Activated CD4-positive, alpha-beta T cell treated with anti-CD3 and anti-CD28 coated beads, Interleukin-2, amount 10 ng/mL, durations not matched to agents 24 days and 14 days (primary cell): Measurements from ENCODE around the gene PCBP2. TPM values are rescaled to one million over a fixed set of nuclear protein-coding genes. Genes with fewer than 3 reads are reported as not detected.
A peak's percentile ranks its signal among the peaks of the same experiment; 100 is the strongest.
"Not testable (repeated sequence)": the region's sequence is repeated elsewhere in the genome, so short reads cannot be mapped to it uniquely, and the experiment has no call there.

Experiments used
- DNase-seq: peaks from one replicate; pipeline ENCODE4 v3.0.0; 2022
- H3K27ac Mint-ChIP-seq: one replicate; pipeline ENCODE4 v1.8.0; 2022; ENCODE audit warnings: mild to moderate bottlenecking, mixed read lengths
- H3K27me3 Mint-ChIP-seq: one replicate; pipeline ENCODE4 v1.8.0; 2022; ENCODE audit warnings: mixed read lengths
- H3K36me3 Mint-ChIP-seq: one replicate; pipeline ENCODE4 v1.8.0; 2022; ENCODE audit warnings: low read depth, mild to moderate bottlenecking, mixed read lengths
- H3K4me1 Mint-ChIP-seq: one replicate; pipeline ENCODE4 v1.8.0; 2021; ENCODE audit warnings: mixed read lengths
- H3K4me3 Mint-ChIP-seq: one replicate; pipeline ENCODE4 v1.8.0; 2022; ENCODE audit warnings: mild to moderate bottlenecking, moderate library complexity, mixed read lengths
- H3K9me3 Mint-ChIP-seq: one replicate; pipeline ENCODE4 v1.8.0; 2021; ENCODE audit warnings: mixed read lengths
- intact Hi-C: fragments of 100-400 bp; cut with micrococcal nuclease; formaldehyde crosslinking; loops from one replicate; pipeline ENCODE4 v1.15.1; 2023
- total RNA-seq: library from RNA; stranded (reverse); gene quantifications from 2 replicates; pipeline ENCODE4 v1.2.3, GENCODE V29; 2022

The PCBP2 gene
- total RNA-seq, 1 donor from 2014 or later, result 960 TPM

DNA sequence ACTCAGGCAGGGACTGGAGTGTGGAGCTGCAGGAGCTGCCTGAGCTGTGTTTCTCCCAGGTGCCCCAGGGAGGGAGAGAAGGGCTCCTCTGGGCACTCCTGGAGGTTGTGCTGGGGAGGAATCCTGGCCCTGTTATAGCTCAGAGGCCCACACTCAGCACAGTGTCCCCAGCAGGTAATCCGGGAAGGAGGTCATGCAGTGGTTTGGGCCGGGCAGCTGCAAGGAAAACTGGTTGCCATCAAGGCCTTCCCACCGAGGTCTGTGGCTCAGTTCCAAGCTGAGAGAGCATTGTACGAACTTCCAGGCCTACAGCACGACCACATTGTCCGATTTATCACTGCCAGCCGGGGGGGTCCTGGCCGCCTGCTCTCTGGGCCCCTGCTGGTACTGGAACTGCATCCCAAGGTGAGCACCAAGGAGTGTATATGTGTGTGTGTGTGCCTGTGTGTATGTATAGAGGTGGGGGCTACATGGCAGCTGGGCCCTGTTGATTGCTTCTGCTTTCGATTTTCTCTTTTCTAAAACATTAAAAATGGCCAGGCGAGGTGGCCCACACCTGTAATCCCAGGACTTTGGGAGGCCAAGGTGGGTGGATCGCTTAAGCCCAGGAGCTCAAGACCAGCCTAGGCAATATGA, 26.3 kb upstream of the PCBP2 start:
- H3K9me3 Mint-ChIP-seq, result no peaks in the 10 kb centered on the region
- DNase-seq, result no peak
- no peaks in the 10 kb centered on the region for H3K36me3 Mint-ChIP-seq
- no peak overlapping the region for H3K27ac Mint-ChIP-seq
- no peaks in the 10 kb centered on the region for H3K27me3 Mint-ChIP-seq
- H3K4me3 Mint-ChIP-seq, result no peak overlapping the region
- intact Hi-C loops, result no loop called here
- peaks cover 11% of the 10 kb centered on the region for H3K4me1 Mint-ChIP-seq

GRCh38 chr12:53427905-53428594, 23.9 kb upstream of the PCBP2 start:
- peak overlapping the region; percentile 4 for H3K27ac Mint-ChIP-seq
- intact Hi-C loops, result no loop called here

DNA sequence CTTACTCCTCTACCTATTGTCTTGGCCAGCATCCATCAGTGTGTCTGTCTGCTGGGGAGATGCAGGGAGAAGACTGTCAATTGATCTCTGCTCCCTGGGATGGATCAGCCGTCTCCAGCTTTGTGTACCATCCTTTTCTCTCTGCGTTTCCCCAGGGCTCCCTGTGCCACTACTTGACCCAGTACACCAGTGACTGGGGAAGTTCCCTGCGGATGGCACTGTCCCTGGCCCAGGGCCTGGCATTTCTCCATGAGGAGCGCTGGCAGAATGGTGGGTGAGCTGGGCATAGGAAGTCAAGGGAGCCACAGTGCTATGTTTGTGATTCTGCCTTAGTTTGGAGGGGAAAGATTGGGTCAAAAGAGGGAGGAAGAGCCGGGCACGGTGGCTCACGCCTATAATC, 23.2 kb upstream of the PCBP2 start:
- Mint-ChIP-seq H3K36me3 (no peaks in the 10 kb centered on the region), H3K27me3 (no peaks in the 10 kb centered on the region), H3K4me1 (peaks cover 5% of the 10 kb centered on the region), H3K27ac (no peak overlapping the region), H3K9me3 (no peaks in the 10 kb centered on the region), H3K4me3 (no peak overlapping the region)
- DNase-seq, result no peak
- intact Hi-C loops, result no loop called here

More at GRCh38 chr12:53427905-53428594, 23.9 kb upstream of the PCBP2 start:
- Mint-ChIP-seq H3K4me1 (peaks cover 5% of the 10 kb centered on the region), H3K27me3 (no peaks in the 10 kb centered on the region), H3K9me3 (no peaks in the 10 kb centered on the region), H3K4me3 (no peak overlapping the region), H3K36me3 (no peaks in the 10 kb centered on the region)
- DNase-seq, result no peak

GRCh38 chr12:53430116-53430515, 21.8 kb upstream of the PCBP2 start:
- H3K27me3 Mint-ChIP-seq, result no peaks in the 10 kb centered on the region
- DNase-seq, result no peak
- H3K4me3 Mint-ChIP-seq, result no peak overlapping the region
- H3K27ac Mint-ChIP-seq, result no peak overlapping the region
- H3K9me3 Mint-ChIP-seq, result no peaks in the 10 kb centered on the region
- intact Hi-C loops, result no loop called here
- H3K36me3 Mint-ChIP-seq, result no peaks in the 10 kb centered on the region
- peaks cover 5% of the 10 kb centered on the region for H3K4me1 Mint-ChIP-seq

- Mint-ChIP-seq H3K9me3 (no peaks in the 10 kb centered on the region), H3K27me3 (no peaks in the 10 kb centered on the region), H3K4me1 (peaks cover 5% of the 10 kb centered on the region), H3K27ac (no peak overlapping the region), H3K4me3 (no peak overlapping the region), H3K36me3 (no peaks in the 10 kb centered on the region)
- intact Hi-C loops, result no loop called here
- DNase-seq, result no peak
Observed at GRCh38 chr12:53431187-53431586, 20.7 kb upstream of the PCBP2 start.

DNA sequence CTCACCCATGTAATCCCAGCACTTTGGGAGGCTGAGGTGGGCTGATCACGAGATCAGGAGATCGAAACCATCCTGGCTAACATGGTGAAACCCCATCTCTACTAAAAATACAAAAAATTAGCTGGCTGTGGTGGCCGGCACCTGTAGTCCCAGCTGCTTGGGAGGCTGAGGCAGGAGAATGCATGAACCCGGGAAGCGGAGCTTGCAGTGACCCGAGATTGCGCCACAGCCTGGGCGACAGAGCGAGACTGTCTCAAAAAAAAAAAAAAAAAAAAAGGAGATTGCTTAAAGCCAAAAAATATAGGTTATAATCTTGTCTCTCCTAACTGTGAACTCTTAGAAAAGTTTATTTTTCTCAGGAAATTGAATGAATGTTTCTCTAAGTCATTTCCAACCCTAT, 16.6 kb upstream of the PCBP2 start:
- H3K36me3 Mint-ChIP-seq, H3K4me1 Mint-ChIP-seq, H3K27ac Mint-ChIP-seq, H3K27me3 Mint-ChIP-seq, DNase-seq, H3K9me3 Mint-ChIP-seq, intact Hi-C loops, H3K4me3 Mint-ChIP-seq: not testable (repeated sequence)

DNA sequence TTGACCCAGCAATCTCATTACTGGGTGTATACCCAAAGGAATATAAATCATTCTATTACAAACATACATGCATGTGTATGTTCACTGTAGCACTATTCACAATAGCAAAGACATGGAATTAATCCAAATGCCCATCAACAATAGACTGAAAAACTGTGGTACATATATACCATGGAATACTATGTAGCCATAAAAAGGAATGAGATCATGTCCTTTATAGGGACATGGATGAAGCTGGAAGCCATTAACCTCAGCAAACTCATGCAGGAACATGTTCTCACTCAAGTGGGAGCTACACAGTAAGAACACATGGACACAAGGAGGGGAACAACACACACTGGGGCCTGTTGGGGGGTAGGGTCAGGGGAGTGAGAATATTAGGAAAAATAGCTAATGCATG, 12.3 kb upstream of the PCBP2 start:
- Mint-ChIP-seq H3K4me1 (peaks cover 20% of the 10 kb centered on the region), H3K36me3 (peaks cover 20% of the 10 kb centered on the region), H3K27ac (peak overlapping the region; percentile 64), H3K4me3 (peak overlapping the region; percentile 41)
- intact Hi-C loops, DNase-seq, H3K27me3 Mint-ChIP-seq, H3K9me3 Mint-ChIP-seq: not testable (repeated sequence)

DNA sequence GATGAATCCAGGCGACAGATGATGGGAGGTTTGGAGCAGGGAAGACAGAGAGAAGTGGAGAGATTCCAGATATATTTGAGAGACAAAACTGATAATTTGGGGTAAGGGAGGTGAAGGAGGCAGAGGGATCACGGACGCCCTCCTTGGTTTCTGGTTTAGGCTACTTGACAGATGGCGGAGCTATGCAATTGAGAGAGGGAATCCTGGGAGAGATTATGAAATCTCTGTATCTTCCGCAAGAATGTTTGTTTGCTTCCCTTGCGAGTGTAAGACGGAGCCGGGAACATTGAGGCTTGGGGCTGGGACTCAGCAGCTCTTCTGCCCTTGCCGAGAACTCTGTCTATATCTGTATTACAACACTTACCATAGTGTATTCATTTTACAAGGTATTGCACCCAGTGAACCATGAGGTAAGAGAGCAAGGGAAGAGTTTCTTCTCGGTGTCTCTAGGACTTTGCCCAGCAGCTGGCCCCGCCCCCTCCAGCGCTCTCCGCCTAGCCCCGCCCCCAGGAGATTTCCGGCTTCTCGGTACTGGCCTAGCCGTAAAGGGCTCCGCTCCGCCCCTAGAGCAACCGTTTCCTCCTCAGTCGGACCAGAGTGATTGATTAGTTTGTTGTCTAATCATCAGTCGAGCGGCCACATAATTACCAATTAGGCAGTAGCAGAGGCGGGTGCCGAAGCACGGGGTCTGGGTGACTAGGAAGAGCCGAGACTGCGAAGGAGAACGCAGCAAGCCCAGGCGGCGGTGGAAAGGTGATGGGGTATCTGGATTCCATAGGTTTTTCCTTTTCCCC, 10.7 kb upstream of the PCBP2 start, which contains the start of gene PRR13:
Gene PRR13 (plus strand): TSS at position 695 of the 794 bp plus-strand sequence. CDS start 981 bp downstream, outside the sequence.
- H3K4me1 Mint-ChIP-seq, result peaks cover 30% of the 10 kb centered on the region
- intact Hi-C loops, result loop anchor here (1.0 to 2.0 kb wide), 5 partner anchors 10 to 117 kb away; partner anchors contain the start of gene TARBP2

GRCh38 chr12:53443955-53444354, 7.9 kb upstream of the PCBP2 start:
- H3K4me3 Mint-ChIP-seq, result peak overlapping the region; percentile 97
- H3K9me3 Mint-ChIP-seq, result no peaks in the 10 kb centered on the region
- intact Hi-C loops, result no loop called here
- H3K27me3 Mint-ChIP-seq, result no peaks in the 10 kb centered on the region
- no peak overlapping the region for H3K27ac Mint-ChIP-seq
- H3K4me1 Mint-ChIP-seq, result peaks cover 35% of the 10 kb centered on the region
- no peak for DNase-seq
- peaks cover 46% of the 10 kb centered on the region for H3K36me3 Mint-ChIP-seq

More for the DNA sequence above, 10.7 kb upstream of the PCBP2 start, which contains the start of gene PRR13:
- H3K4me3 Mint-ChIP-seq, result peak within 1 kb of the TSS; percentile 97
- H3K27me3 Mint-ChIP-seq, result no peaks in the 10 kb centered on the region
- H3K9me3 Mint-ChIP-seq, result no peaks in the 10 kb centered on the region
- H3K27ac Mint-ChIP-seq, result peak within 1 kb of the TSS; percentile 96
- peaks cover 33% of the 10 kb centered on the region for H3K36me3 Mint-ChIP-seq
- peak; percentile 99 for DNase-seq

- H3K9me3 Mint-ChIP-seq, intact Hi-C loops, H3K27me3 Mint-ChIP-seq, DNase-seq, H3K27ac Mint-ChIP-seq: not testable (repeated sequence)
- Mint-ChIP-seq H3K4me3 (peak overlapping the region; percentile 47), H3K36me3 (peaks cover 46% of the 10 kb centered on the region), H3K4me1 (peaks cover 35% of the 10 kb centered on the region)
Observed at GRCh38 chr12:53444593-53445325, 7.1 kb upstream of the PCBP2 start.

DNA sequence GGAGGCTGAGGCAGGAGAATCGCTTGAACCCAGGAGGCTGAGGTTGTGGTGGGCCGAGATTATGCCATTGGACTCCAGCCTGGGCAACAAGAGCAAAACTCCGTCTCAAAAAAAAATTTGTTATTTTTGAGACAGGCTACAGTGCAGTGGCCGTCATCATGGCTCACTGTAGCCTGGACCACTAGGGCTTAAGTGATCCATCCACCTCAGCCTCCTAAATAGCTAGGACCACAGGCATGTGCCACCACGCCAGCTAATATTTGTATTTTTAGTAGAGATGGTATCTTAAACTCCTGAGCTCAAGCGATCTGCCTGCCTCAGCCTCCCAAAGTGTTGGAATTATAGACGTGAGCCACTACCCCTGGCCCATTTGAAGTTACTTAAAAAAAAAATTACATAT, 966 bp upstream of the PCBP2 start:
- H3K4me1 Mint-ChIP-seq, result peaks cover 40% of the 10 kb centered on the region
- H3K27me3 Mint-ChIP-seq, result no peaks in the 10 kb centered on the region
- no peak overlapping the region for H3K4me3 Mint-ChIP-seq
- H3K9me3 Mint-ChIP-seq, result no peaks in the 10 kb centered on the region
- intact Hi-C loops, result loop anchor here (1.0 to 5.0 kb wide), 4 partner anchors 10 to 444 kb away; partner anchors contain the start of genes EIF4B and PRR13
- no peak for DNase-seq
- peaks cover 51% of the 10 kb centered on the region for H3K36me3 Mint-ChIP-seq
- no peak overlapping the region for H3K27ac Mint-ChIP-seq

GRCh38 chr12:53452159-53453077, 516 bp downstream of the PCBP2 start:
- Mint-ChIP-seq H3K27ac (peak overlapping the region; percentile 100), H3K27me3 (no peaks in the 10 kb centered on the region), H3K36me3 (peaks cover 53% of the 10 kb centered on the region), H3K4me3 (peak overlapping the region; percentile 99), H3K9me3 (no peaks in the 10 kb centered on the region), H3K4me1 (peaks cover 36% of the 10 kb centered on the region)
- intact Hi-C loops, result loop anchor here (1.0 to 5.0 kb wide), 4 partner anchors 48 to 445 kb away; partner anchors contain the start of genes EIF4B, PFDN5 and TARBP2
- DNase-seq, result peak; percentile 92
